Right atrium auricular region (tissue), 2 donors: ENCODE measurements around the gene RAP1GAP. TPM values are rescaled to one million over a fixed set of nuclear protein-coding genes. Genes with fewer than 3 reads are reported as not detected.

Experiments used
- DNase-seq: peaks from one replicate; pipeline ENCODE4 v3.0.0-alpha.2; 2019; ENCODE audit warnings: low spot score
- H3K27ac ChIP-seq, 2 donors: fragments of 200-600 bp; sonication (generic); 1 replicate in 1 of 2; 2 replicates in 1 of 2; pipeline ENCODE4 v1.5.1; 2016 to 2019
- H3K27me3 ChIP-seq, 2 donors: fragments of 200-600 bp; sonication (generic); one replicate each; pipeline versions ENCODE4 v1.5.1 to v1.6.0; 2017 to 2019
- H3K36me3 ChIP-seq: fragments of 200-600 bp; sonication (generic); one replicate; pipeline ENCODE4 v1.5.1; 2016
- H3K4me1 ChIP-seq, 2 donors: fragments of 200-600 bp; sonication (generic); one replicate each; pipeline versions ENCODE4 v1.5.1 to v1.6.0; 2017 to 2019
- H3K4me3 ChIP-seq, 2 donors: fragments of 200-600 bp; sonication (generic); 1 replicate in 1 of 2; 2 replicates in 1 of 2; pipeline ENCODE4 v1.5.1; 2017 to 2019; ENCODE audit warnings: mild to moderate bottlenecking in 1 of 2, moderate library complexity in 1 of 2
- H3K9me3 ChIP-seq, 2 donors: fragments of 200-600 bp; sonication (generic); one replicate each; pipeline ENCODE4 v1.5.1; 2019
- total RNA-seq, 2 donors: library from RNA; depleted of rRNA; stranded (reverse); fragments of >200 nt; gene quantifications; one replicate each; pipeline ENCODE4 v1.1.0, GENCODE V29; 2016
- TF ChIP-seq, protein P1 (sequence below), 2 donors: fragments of 200-600 bp; sonication (generic); IDR thresholded peaks; one replicate each; pipeline ENCODE4 v1.5.1; 2019; ENCODE audit warnings: antibody characterized with exemption in 2 of 2

Gene RAP1GAP
- total RNA-seq, 2 donors from 2014 or later, result 4.0 to 8.4 TPM

DNA sequence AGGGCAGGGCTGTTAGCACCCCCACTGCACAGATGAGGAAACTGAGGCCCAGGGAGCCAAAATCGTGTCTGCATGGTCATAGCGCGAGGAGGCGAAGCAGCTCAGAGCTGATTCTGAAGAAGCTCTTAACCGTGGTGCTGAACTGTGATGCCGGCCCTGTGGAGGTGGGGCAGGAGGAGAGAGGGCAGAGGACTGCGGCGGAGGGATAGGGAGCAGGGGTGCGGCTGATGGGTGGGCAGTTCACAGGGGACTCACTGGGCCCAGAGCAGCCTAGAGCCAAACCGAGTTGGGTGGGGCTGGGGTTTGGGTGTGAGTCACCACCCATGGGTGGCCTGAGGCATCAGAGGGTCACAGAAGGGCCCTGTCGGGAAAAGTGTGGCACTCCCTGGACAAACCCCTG lies 74.7 kb downstream of the RAP1GAP start:
- Histone ChIP-seq H3K9me3 (no peaks in the 10 kb centered on the region), H3K27ac (no peak overlapping the region), H3K4me3 (no peak overlapping the region), H3K36me3 (no peaks in the 10 kb centered on the region), H3K27me3 (no peaks in the 10 kb centered on the region), H3K4me1 (peaks cover 0 to 5% of the 10 kb centered on the region in 2 donors)
- TF ChIP-seq, protein P1, sequence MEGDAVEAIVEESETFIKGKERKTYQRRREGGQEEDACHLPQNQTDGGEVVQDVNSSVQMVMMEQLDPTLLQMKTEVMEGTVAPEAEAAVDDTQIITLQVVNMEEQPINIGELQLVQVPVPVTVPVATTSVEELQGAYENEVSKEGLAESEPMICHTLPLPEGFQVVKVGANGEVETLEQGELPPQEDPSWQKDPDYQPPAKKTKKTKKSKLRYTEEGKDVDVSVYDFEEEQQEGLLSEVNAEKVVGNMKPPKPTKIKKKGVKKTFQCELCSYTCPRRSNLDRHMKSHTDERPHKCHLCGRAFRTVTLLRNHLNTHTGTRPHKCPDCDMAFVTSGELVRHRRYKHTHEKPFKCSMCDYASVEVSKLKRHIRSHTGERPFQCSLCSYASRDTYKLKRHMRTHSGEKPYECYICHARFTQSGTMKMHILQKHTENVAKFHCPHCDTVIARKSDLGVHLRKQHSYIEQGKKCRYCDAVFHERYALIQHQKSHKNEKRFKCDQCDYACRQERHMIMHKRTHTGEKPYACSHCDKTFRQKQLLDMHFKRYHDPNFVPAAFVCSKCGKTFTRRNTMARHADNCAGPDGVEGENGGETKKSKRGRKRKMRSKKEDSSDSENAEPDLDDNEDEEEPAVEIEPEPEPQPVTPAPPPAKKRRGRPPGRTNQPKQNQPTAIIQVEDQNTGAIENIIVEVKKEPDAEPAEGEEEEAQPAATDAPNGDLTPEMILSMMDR (IDR thresholded peaks at IDR 0.05), result no peak
- no peak for DNase-seq

GRCh38 chr1:21593231-21593630 lies 75.9 kb downstream of the RAP1GAP start:
- no peak overlapping the region for H3K27ac ChIP-seq
- no peaks in the 10 kb centered on the region for H3K9me3 ChIP-seq
- no peak overlapping the region for H3K4me3 ChIP-seq
- no peaks in the 10 kb centered on the region for H3K27me3 ChIP-seq
- TF ChIP-seq, protein P1 (IDR thresholded peaks at IDR 0.05), result no peak
- no peak for DNase-seq
- H3K36me3 ChIP-seq, result no peaks in the 10 kb centered on the region
- H3K4me1 ChIP-seq, result peaks cover 0 to 5% of the 10 kb centered on the region in 2 donors

- Histone ChIP-seq H3K4me1 (peaks cover 0 to 6% of the 10 kb centered on the region in 2 donors), H3K9me3 (no peaks in the 10 kb centered on the region), H3K27me3 (no peaks in the 10 kb centered on the region), H3K4me3 (no peak overlapping the region), H3K36me3 (no peaks in the 10 kb centered on the region), H3K27ac (no peak overlapping the region)
- no peak for DNase-seq
- TF ChIP-seq, protein P1 (IDR thresholded peaks at IDR 0.05), result no peak
Observed at GRCh38 chr1:21592086-21592865, 76.9 kb downstream of the RAP1GAP start.

- Histone ChIP-seq H3K27ac (no peak overlapping the region), H3K36me3 (no peaks in the 10 kb centered on the region), H3K27me3 (no peaks in the 10 kb centered on the region), H3K4me1 (peaks cover 0 to 20% of the 10 kb centered on the region in 2 donors), H3K4me3 (no peak overlapping the region), H3K9me3 (no peaks in the 10 kb centered on the region)
- TF ChIP-seq, protein P1 (IDR thresholded peaks at IDR 0.05), result no peak
- DNase-seq, result no peak
Observed at GRCh38 chr1:21590934-21591333, 78.2 kb downstream of the RAP1GAP start.

DNA sequence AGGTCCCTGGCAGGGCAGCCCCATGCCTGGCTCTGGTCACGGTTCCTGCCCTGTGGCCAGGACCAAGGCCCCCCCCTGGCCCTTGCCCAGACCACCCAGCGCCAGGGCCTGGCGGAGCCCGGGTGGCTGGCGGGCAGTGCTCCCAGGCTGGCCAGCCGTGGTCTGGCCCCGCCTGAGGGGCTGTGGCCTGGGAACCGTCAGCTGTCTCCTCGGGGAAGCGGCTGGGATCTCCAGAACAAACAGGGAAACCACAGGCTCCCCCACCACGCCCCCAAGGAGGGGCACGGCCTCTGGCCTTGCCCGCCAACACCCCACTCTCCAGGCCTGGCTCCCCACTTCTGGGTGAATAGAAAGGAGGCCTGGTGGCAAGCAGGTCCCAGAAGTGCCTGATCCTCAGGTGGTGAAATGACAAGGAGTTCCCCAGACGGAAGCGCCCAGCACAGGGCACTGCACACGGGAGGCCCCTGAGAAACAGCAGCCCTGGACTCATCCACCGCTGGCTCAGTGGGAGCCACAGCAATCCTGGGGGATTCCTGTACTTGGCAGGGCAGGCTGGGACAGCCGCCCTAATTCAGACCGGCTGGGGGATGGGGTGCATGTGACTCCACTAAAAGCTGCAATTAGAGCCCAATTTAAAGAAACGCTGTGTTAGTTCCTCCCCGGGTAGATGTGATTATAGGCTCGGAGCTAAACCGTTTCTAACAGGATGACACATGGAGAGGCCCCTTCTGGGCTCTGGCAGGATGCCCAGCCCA lies 78.9 kb downstream of the RAP1GAP start:
- no peak for DNase-seq
- Histone ChIP-seq H3K27me3 (no peaks in the 10 kb centered on the region), H3K27ac (no peak overlapping the region), H3K36me3 (no peaks in the 10 kb centered on the region), H3K4me1 (peaks cover 0 to 24% of the 10 kb centered on the region in 2 donors), H3K4me3 (no peak overlapping the region), H3K9me3 (no peaks in the 10 kb centered on the region)
- TF ChIP-seq, protein P1 (IDR thresholded peaks at IDR 0.05), result no peak
